ENCODE results near the gene OR2V2. TPM values are rescaled to one million over a fixed set of nuclear protein-coding genes. Genes with fewer than 3 reads are reported as not detected.

OR2V2 gene
- total and polyA plus RNA-seq, 10 of the 15 experiments (the other 5 are each of a cell fraction or from before 2014, with no cell fraction given), result 0.26 TPM; not detected in 9

DNA sequence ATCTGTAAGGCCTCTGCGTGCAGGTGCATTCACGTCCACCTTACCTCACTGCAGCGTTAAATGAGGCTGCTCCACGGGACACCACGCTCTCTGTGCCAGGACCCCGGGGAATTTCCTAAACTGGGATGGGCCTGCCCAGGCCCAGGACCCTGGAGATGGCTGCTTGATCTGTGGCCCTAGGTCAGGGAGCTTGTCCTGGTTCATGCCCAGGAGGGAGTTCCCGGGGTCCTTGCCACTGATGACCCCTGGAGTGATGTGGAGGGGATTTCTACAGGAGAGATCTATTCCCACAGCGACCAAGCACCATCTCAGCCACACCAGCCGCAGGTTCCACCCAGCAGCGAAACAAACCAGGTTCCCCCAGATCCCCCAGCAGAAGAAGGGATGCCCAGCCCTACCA, 19.9 kb upstream of the OR2V2 start (continued):
- TF ChIP-seq CBFB (IDR thresholded peaks at IDR 0.05; ENCODE audit: low read depth) (no peak), LARP7 (IDR thresholded peaks at IDR 0.05) (no peak), MYC (IDR thresholded peaks at IDR 0.05; ENCODE audit: insufficient read depth, insufficient read length, insufficient replicate concordance, low read length, severe bottlenecking) (no peak)

DNA sequence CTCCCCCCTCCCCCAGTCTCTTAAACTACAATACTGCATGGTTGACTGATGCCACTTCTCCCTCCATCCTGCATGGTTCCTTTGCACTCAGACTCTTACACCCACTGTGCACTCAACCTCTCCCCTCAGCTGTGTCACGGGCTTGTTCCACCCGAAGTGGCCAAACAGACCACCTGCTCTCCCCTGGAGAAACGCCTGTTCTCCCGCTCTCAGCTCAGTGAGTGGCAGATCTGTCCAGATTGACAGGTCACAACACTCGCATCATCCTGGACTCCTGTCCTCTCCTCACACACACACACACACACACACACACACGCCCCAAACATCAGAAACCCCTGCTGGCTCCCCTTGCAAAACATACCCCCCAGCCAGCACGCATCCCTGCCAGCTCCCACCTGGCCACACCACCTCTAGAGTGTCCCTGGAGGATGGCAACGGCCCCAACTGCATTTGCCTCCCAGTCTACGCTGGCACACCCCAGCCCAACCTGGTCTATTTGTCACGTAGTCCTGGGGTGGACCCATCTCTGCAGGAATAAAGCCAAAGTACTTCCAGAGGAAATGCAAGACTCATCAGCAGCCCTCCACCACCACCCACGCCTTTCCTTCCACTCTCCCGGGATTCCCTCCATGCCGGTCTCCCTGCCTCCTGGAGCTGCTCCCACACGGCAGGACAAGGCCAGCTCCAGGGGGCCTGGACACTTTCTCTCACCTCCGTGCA, 19.3 kb upstream of the OR2V2 start:
- TF ChIP-seq, protein P1, sequence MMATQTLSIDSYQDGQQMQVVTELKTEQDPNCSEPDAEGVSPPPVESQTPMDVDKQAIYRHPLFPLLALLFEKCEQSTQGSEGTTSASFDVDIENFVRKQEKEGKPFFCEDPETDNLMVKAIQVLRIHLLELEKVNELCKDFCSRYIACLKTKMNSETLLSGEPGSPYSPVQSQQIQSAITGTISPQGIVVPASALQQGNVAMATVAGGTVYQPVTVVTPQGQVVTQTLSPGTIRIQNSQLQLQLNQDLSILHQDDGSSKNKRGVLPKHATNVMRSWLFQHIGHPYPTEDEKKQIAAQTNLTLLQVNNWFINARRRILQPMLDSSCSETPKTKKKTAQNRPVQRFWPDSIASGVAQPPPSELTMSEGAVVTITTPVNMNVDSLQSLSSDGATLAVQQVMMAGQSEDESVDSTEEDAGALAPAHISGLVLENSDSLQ (IDR thresholded peaks at IDR 0.05), result peak; percentile 31; the same call in 1 of the 2 replicates
- TF ChIP-seq POLR2A (IDR thresholded peaks at IDR 0.05; ENCODE audit: low read depth, low read length), result no peak
- 25% methylated on average over 15 of the region's 15 CpGs for WGBS (ENCODE audit: insufficient coverage, insufficient replicate concordance, low lambda C conversion rate, missing lambda C conversion rate)
- H3K27me3 ChIP-seq (replicated peaks in 1 of 2; ENCODE audit: control insufficient read depth in 2 of 2, insufficient read depth in 2 of 2, low read length in 1 of 2), result peaks cover 0 to 3% of the 10 kb centered on the region in 2 experiments; a peak in 2 of 4 replicates
- DNase-seq (ENCODE audit: low read depth, low spot score) (no peak), FAIRE-seq (no peak), ATAC-seq (no peak)
- H3K27ac ChIP-seq (ENCODE audit: control insufficient read depth, insufficient read depth), result no peak overlapping the region
- intact Hi-C loops (cut with micrococcal nuclease; ENCODE audit: unreplicated experiment), result no loop called here
- ChIA-PET SMC1A (ENCODE audit: uncharacterized antibody, unreplicated experiment) (interaction anchor here (1.0 to 1.5 kb wide), 3 partner anchors 22 to 30 kb away, joined by 3 read pairs; no protein-coding TSS in a partner anchor), CTCF (interaction anchor here (0.6 to 0.9 kb wide), 2 partner anchors 10 to 40 kb away, joined by 3 read pairs; no protein-coding TSS in a partner anchor), RAD21 (ENCODE audit: unreplicated experiment) (no interaction called here), POLR2A (interaction anchor here (0.9 to 1.3 kb wide), 2 partner anchors 9 to 14 kb away, joined by 3 read pairs; no protein-coding TSS in a partner anchor)
- in situ Hi-C loops (cut with MboI), result no loop called here
- H3K9ac ChIP-seq (ENCODE audit: control insufficient read depth, insufficient read depth, low read length), result no peak overlapping the region
- H3K4me1 ChIP-seq (ENCODE audit: control insufficient read depth, insufficient read depth, low read length), result no peaks in the 10 kb centered on the region
- no peaks in the 10 kb centered on the region for H3K36me3 ChIP-seq (ENCODE audit: control insufficient read depth in 2 of 2, insufficient read depth in 2 of 2, low read length in 1 of 2)
- no TSS peak for BruUV-seq (replicated peaks)
- no peaks in the 10 kb centered on the region for H3K79me2 ChIP-seq (ENCODE audit: control insufficient read depth, insufficient read depth, low read length)
- no peaks in the 10 kb centered on the region; the same call in 2 of the 3 replicates for H3K9me3 ChIP-seq (replicated peaks; ENCODE audit: control insufficient read depth, insufficient read depth, low read length)
- no peak overlapping the region for H3K4me3 ChIP-seq
- no peak overlapping the region for H2AFZ ChIP-seq (ENCODE audit: control insufficient read depth, low read depth, low read length)
- H4K20me1 ChIP-seq (ENCODE audit: control insufficient read depth, insufficient read depth), result no peaks in the 10 kb centered on the region
- no peak overlapping the region for H3K4me2 ChIP-seq (ENCODE audit: control insufficient read depth, insufficient read depth)
